Ishikawa (cell line): ENCODE results near the gene COL20A1.
A peak's percentile ranks its signal among the peaks of the same experiment; 100 is the strongest.

Experiments used
- EGR1 ChIP-seq: IDR thresholded peaks from 2 replicates; pipeline ENCODE4 v1.6.1; 2012
- FOXM1 ChIP-seq: IDR thresholded peaks from 2 replicates; pipeline ENCODE4 v1.6.1; 2012; ENCODE audit warnings: low read depth, borderline replicate concordance
- NFIC ChIP-seq: IDR thresholded peaks from 2 replicates; pipeline ENCODE4 v1.6.1; 2012
- TF ChIP-seq, protein P1 (sequence below): IDR thresholded peaks from 2 replicates; pipeline ENCODE4 v1.6.1; 2012

DNA sequence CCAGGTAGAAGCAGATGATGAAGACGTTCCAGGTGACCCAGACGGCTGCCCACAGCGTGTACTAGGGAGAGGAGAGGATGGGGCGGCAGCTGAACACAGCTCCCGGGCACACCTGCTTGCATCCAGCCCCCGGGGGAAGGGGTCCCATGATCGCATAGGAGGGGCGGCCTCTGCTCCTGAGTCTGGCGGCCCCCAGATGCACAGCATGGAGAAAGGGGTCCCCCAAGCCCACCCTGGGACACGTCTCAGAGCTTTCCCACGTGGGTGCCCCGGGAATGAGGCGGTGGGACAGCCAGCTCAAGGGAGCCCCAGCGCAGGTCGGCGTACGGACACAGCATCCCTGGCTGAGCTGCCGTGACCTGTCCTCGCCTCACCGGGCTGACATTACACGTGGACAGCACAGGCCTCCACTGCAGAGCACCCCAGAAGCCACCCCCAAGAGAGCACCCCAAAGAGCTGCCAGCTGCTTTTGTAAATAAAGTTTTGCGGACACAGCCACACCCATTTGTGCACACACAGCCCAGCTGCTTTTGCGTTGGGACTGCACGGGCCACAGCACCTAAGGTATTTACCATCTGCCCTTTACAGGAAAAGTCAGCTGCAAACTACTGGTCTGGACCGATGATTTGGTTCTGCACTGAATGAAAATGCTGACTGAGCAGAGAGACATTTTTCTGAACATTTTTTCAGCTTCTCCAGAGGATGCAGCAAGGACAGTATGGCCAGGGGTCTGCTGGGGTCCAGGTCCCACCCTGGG lies 44.0 kb upstream of the COL20A1 start:
- TF ChIP-seq FOXM1 (no peak), EGR1 (no peak), NFIC (0 out of 2 replicates have a peak, but pooled peaks have one; percentile 11)
- TF ChIP-seq, protein P1, sequence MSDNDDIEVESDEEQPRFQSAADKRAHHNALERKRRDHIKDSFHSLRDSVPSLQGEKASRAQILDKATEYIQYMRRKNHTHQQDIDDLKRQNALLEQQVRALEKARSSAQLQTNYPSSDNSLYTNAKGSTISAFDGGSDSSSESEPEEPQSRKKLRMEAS: peak; percentile 62; the same call in 1 of the 2 replicates
